Omental fat pad (tissue), 4 donors: ENCODE data around the gene ADGRL3. TPM values are rescaled to one million over a fixed set of nuclear protein-coding genes. Genes with fewer than 3 reads are reported as not detected.

ENCODE experiments used
- ATAC-seq: fragments of 150-250 bp; one replicate; pipeline ENCODE4 v1.9.1; 2016; ENCODE audit warnings: mild to moderate bottlenecking, moderate library complexity; ENCODE audit not compliant: low FRiP score
- DNase-seq: peaks from one replicate; pipeline ENCODE4 v3.0.0-alpha.2; 2019; ENCODE audit warnings: low spot score
- total RNA-seq, 4 donors: library from RNA; depleted of rRNA; stranded (reverse); fragments of >200 nt; gene quantifications; one replicate each; pipeline ENCODE4 v1.1.0, GENCODE V29; 2016
- TF ChIP-seq, protein P1 (sequence below), 3 donors: fragments of 450-650 bp; IDR thresholded peaks; one replicate each; pipeline ENCODE4 v1.5.1; 2016 to 2017; ENCODE audit warnings: antibody characterized with exemption in 3 of 3, mild to moderate bottlenecking in 3 of 3, moderate library complexity in 2 of 3

ADGRL3 gene
- total RNA-seq, 4 donors from 2014 or later = 2.5 to 16.4 (median 4.6) TPM

DNA sequence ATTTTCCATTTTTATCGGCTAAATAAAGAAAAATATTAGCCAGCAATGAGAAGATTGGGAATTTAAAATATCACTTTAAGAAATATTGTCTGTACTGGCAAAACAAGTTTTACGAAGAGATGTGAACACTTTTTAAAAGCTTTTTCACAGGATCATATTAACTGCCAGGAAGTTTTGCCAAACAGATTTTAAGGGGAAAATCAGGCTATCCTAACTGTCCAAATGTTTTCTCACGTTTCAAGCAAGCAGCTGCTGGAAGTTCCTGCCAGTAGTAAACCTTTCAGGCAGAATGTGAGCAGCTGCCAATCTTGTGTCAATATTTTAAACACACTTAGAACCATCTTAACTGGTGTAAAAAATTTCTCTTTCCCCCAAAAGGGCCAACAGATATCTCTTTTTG lies 101.1 kb downstream of the ADGRL3 start:
- no peak for ATAC-seq
- TF ChIP-seq, protein P1, sequence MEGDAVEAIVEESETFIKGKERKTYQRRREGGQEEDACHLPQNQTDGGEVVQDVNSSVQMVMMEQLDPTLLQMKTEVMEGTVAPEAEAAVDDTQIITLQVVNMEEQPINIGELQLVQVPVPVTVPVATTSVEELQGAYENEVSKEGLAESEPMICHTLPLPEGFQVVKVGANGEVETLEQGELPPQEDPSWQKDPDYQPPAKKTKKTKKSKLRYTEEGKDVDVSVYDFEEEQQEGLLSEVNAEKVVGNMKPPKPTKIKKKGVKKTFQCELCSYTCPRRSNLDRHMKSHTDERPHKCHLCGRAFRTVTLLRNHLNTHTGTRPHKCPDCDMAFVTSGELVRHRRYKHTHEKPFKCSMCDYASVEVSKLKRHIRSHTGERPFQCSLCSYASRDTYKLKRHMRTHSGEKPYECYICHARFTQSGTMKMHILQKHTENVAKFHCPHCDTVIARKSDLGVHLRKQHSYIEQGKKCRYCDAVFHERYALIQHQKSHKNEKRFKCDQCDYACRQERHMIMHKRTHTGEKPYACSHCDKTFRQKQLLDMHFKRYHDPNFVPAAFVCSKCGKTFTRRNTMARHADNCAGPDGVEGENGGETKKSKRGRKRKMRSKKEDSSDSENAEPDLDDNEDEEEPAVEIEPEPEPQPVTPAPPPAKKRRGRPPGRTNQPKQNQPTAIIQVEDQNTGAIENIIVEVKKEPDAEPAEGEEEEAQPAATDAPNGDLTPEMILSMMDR (IDR thresholded peaks at IDR 0.05) = no peak
- no peak for DNase-seq

DNA sequence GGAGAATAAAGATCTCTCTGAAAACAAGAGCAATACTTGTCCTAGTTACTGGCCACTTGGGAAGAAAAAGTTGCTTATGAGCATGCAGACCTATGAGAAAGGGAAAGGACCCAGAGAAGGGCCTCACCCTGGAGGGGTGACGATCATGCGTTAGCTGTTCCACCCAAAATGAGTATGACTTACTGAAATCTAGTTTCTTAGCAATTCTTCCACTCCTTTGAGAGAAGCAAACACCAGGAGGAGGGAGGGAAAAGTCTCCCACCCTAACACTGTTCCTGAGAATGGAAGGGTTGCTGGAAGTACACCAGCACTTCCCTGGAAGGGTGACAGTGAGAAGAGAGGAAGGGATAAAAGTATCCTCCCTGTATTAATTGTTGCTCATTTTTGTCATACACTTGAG lies 107.9 kb downstream of the ADGRL3 start:
- TF ChIP-seq, protein P1 (IDR thresholded peaks at IDR 0.05) = no peak
- ATAC-seq (no peak), DNase-seq (no peak)

DNA sequence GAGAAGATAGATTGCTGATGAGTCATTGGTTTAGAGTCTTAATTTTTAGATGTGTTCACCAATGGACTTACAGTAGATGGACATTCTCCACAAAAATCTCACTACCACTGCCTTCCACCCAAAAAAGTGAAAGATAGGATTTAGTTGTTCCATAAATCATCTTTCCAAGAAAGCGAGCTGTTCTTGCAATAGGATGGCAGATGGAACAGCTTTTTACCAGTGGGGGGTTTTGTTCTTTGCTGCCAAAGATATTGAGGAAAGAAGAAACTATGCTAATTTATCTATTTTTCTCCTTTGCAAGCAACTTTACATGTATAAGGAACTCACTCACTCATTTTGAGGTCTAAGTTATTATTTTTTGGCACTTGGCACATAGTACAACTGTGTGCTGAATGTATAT lies 109.5 kb downstream of the ADGRL3 start:
- no peak for ATAC-seq
- TF ChIP-seq, protein P1 (IDR thresholded peaks at IDR 0.05) = no peak
- DNase-seq = no peak

DNA sequence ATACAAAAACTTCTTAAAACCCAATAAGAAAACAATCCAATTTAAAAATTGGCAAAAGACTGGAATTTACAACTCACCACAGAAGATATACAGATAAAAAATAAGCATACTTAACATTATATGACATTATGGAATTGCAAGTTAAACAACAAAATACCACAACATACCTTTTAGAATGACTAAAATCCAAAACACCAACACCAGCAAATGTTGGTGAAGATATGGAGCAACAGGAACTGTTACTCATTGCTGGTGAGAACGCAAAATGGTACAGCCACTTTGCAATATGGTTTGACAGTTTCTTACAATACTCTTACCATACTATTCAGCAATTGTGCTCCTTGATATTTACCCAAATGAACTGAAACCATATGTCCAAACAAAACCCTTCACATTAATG lies 112.4 kb downstream of the ADGRL3 start:
- no peak for DNase-seq
- TF ChIP-seq, protein P1 (IDR thresholded peaks at IDR 0.05) = no peak
- no peak for ATAC-seq

DNA sequence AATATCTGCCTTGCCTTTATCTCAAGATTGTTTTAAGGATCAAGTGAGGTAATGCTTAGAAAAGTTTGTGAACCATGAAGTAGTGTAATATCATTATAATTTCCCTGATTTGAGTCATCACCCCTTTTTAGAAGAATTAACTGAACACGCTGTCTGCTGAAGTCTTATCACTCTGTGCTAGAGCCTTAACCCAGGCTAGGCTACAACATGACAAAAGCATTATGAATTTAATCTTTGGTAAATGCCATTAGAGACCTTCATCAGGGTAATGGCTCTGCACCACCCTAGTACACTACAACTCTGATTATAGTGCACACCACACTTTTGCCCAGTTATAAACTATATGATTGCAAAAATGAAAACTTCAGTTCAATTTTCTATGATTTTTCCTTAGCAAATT lies 118.3 kb downstream of the ADGRL3 start:
- TF ChIP-seq, protein P1 (IDR thresholded peaks at IDR 0.05) = no peak
- ATAC-seq (no peak), DNase-seq (no peak)

DNA sequence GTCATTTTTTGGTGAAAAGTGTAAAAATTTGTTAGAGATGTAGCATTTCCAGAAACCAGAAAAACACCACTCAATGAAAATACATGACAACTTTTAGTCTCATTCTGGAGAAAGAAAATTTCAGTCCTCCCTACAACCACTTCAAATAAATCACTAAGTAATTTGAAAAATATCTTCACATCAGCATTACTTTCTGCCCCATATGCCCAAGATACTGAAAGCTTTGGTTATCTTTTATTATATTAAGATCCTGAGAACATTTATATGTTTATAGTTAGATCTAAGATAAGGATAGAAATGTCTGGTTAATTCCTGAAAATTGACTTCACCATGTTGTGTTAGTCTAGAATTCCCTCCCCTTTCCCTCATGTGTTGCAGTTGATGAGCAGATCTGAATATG lies 119.0 kb downstream of the ADGRL3 start:
- TF ChIP-seq, protein P1 (IDR thresholded peaks at IDR 0.05) = no peak
- ATAC-seq = no peak

DNA sequence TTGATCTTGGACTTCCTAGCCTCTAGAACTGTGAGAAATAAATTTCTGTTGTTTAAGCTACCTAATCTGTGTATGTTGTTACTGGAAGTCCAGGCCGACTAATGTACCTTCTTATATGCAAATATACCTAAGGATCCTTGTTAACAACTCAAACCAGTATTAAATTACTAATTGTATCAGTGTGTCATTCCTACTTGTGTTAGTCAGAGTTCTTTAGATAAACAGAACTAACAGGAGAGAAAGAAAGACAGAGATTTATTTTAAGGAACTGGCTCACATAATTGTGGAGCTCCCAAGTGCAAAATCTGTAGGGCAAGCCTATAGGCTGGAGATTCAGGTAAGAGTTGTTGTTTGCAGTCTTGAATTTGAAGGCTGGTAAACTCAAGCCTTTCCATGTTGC lies 120.0 kb downstream of the ADGRL3 start:
- TF ChIP-seq, protein P1 (IDR thresholded peaks at IDR 0.05) = no peak
- no peak for DNase-seq
- ATAC-seq = no peak

More for the DNA sequence above, 119.0 kb downstream of the ADGRL3 start:
- DNase-seq = no peak
